ENCODE data around the gene PRSS16. TPM values are rescaled to one million over a fixed set of nuclear protein-coding genes. Genes with fewer than 3 reads are reported as not detected.
A peak's percentile ranks its signal among the peaks of the same experiment; 100 is the strongest.

Gene PRSS16
- polyA plus RNA-seq, 2 of the 4 experiments (the other 2 are of a cell fraction), result 3.9 to 11.4 TPM

DNA sequence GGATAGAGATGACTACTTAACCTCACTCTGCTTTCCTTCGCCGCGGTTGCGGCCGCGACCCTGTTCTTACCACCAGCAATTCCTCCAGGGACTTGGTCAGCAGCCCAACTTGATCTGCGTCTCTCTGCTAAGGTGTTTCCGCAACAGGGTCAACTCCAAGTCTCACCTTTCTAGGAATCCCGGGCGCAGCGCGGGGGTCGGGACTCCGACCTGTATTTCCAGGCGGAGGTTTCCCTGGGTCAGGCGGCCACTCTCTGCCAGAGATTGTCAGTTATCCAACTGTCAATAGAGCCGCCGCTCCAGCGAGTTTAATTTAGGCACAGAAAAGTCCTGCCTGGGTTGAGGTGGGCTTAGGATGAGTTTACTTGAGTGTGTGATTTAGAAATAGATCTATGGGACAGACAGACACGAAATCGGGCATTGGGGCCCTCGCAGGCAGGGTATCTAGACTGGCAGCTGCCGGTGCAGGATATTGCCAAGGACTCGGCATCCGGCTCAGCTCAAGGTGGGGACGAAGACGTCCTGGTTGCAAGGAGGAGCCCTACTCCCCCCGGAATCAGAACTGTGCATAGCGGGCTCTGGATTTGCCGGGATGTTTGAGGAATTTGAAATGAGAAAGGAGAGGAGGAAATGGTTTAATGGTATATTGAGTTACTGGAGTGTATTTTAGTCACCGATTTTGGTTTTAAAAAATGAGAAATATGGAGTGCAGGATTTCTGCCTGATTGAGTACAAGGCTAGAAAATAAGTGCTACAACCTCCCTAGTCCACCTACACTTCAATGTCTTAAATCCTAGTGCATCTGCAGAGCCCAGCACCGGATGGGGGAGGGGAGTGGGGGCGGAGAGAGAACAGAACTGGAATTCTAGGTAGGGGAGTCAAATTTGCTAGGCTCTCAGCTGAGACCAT, 40.9 kb downstream of the PRSS16 start:
- Histone ChIP-seq H3K4me1 (peaks cover 18% of the 10 kb centered on the region; the same call in 1 of the 3 replicates), H3K4me3 (peak overlapping the region; percentile 54), H3K27ac (peak overlapping the region; percentile 42 to 79), H3K4me2 (peak overlapping the region; percentile 77), H3K9me3 (no peaks in the 10 kb centered on the region)
- POLR2A ChIA-PET, result interaction anchor here (0.5 kb wide), 1 partner anchor 186 kb away, joined by 3 read pairs; no protein-coding TSS in a partner anchor
- WGBS (ENCODE audit: missing lambda C conversion rate), result 2% methylated on average over 33 of the region's 33 CpGs
- CTCF ChIA-PET, result no interaction called here
- TF ChIP-seq NFE2L2 (conservative IDR thresholded peaks at IDR 0.05; ENCODE audit: low read length), result no peak
- TF ChIP-seq, protein P1, sequence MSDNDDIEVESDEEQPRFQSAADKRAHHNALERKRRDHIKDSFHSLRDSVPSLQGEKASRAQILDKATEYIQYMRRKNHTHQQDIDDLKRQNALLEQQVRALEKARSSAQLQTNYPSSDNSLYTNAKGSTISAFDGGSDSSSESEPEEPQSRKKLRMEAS (IDR thresholded peaks at IDR 0.05), result peak; percentile 19; the same call in 1 of the 2 replicates
- DNase-seq (ENCODE audit: low read depth in 1 of 2, low spot score in 1 of 2) (peak in 1 of 2 experiments; percentile 28), FAIRE-seq (no peak), ATAC-seq (peak; percentile 80 to 86)

DNA sequence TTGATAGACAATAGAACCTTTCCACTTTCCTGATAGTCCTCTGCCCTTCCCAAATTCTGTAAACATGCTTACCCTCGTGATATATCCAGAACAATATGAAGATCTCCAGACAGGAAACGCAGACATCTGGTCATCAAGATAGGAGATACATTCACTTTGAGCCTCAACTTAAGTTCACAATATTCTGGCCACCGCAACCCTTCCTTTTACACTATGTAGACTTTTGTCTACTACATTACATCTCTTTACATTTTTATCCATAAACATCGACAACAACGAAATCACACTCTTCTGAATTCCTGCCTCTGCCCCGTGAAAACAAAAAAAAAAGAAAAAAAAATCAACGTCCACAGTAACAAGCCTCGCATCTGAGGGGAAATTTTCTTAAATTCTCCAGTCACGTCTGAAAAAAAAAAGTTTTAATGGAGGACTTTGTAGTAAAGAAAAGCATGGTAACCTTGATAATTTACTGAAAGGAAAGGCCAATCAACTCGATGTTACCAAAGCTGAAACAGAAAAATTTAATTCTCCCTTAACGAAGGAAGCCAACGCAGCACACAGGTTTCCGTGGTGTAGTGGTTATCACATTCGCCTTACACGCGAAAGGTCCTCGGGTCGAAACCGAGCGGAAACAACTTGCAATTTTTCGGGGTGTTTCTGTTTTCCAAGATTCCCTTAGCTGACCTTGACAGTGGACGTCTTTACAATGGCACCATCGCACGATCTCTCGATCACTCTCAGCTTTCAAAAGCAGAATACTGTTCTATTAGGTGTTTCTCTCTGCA, 42.8 kb downstream of the PRSS16 start:
- H3K4me1 ChIP-seq, result peaks cover 26% of the 10 kb centered on the region; the same call in 2 of the 3 replicates
- peak overlapping the region; percentile 77 for H3K4me2 ChIP-seq
- DNase-seq (ENCODE audit: low read depth in 1 of 2, low spot score in 1 of 2), result peak in 1 of 2 experiments; percentile 78
- POLR2A ChIA-PET, result interaction anchor here (0.9 kb wide), 1 partner anchor 448 kb away, joined by 3 read pairs; no protein-coding TSS in a partner anchor
- TF ChIP-seq CBX8 (IDR thresholded peaks at IDR 0.05) (no peak), SREBF2 (IDR thresholded peaks at IDR 0.05) (peak; percentile 52)
- TF ChIP-seq, protein P1 (IDR thresholded peaks at IDR 0.05), result peak; percentile 19; the same call in 1 of the 2 replicates
- peak overlapping the region; percentile 36 for H3K4me3 ChIP-seq
- FAIRE-seq, result no peak
- ATAC-seq, result peak; percentile 50 to 69
- H3K27ac ChIP-seq, result peak overlapping the region; percentile 22 to 45; a peak in 2 of 6 replicates
- CTCF ChIA-PET, result no interaction called here
- 16% methylated on average over 25 of the region's 25 CpGs for WGBS (ENCODE audit: missing lambda C conversion rate)
- H3K9me3 ChIP-seq, result no peaks in the 10 kb centered on the region

DNA sequence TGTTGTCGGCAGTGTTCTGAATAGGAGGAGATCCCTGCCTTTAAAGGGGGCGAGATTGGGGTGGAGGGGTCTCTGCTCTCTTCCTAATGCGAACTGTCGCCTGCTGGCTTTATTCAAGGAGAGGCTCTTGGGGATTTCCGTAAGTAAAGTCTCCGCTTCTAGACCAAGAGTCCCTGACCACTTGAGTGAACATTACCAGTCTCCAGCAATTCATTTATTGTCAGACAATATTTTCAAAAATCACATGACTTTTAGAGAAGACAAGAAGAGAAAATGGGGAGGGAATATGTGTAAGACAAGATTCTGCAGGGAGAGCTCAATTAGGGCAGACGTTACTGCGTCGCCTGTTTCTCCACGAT, 43.3 kb downstream of the PRSS16 start:
- POLR2A ChIA-PET, result interaction anchor here (0.9 kb wide), 1 partner anchor 448 kb away, joined by 3 read pairs; no protein-coding TSS in a partner anchor
- Histone ChIP-seq H3K4me1 (peaks cover 26% of the 10 kb centered on the region; the same call in 2 of the 3 replicates), H3K27ac (no peak overlapping the region), H3K4me3 (peak overlapping the region; percentile 36; the same call in 1 of the 3 replicates), H3K4me2 (peak overlapping the region; percentile 77), H3K9me3 (no peaks in the 10 kb centered on the region)
- TF ChIP-seq POLR2A (IDR thresholded peaks at IDR 0.05; ENCODE audit: low read length) (no peak), CBX2 (IDR thresholded peaks at IDR 0.05; ENCODE audit: borderline replicate concordance, low read depth) (no peak), GATA3 (IDR thresholded peaks at IDR 0.05; ENCODE audit: borderline replicate concordance) (no peak), HEYL (CRISPR knock-in tag; IDR thresholded peaks at IDR 0.05) (no peak), FOSB (CRISPR knock-in tag; IDR thresholded peaks at IDR 0.05) (no peak), TFCP2L1 (CRISPR knock-in tag; IDR thresholded peaks at IDR 0.05) (no peak), PHF8 (IDR thresholded peaks at IDR 0.05; ENCODE audit: borderline replicate concordance, low read depth) (no peak), FOSL2 (IDR thresholded peaks at IDR 0.05) (no peak), FOSL2 (CRISPR knock-in tag; IDR thresholded peaks at IDR 0.05) (no peak), RFX5 (IDR thresholded peaks at IDR 0.05) (no peak), RCOR1 (IDR thresholded peaks at IDR 0.05; ENCODE audit: low read depth, low read length) (no peak), MAZ (IDR thresholded peaks at IDR 0.05; ENCODE audit: borderline replicate concordance, low read depth, low read length) (no peak), JUN (IDR thresholded peaks at IDR 0.05) (no peak), BHLHE40 (IDR thresholded peaks at IDR 0.05; ENCODE audit: low read depth, low read length) (no peak), ESRRA (IDR thresholded peaks at IDR 0.05; ENCODE audit: borderline replicate concordance, low read length) (no peak), HDAC2 (IDR thresholded peaks at IDR 0.05) (no peak), RAD21 (conservative IDR thresholded peaks at IDR 0.05 in 1 of 2, IDR thresholded peaks at IDR 0.05 in 1 of 2) (no peak), HOXB5 (CRISPR knock-in tag; IDR thresholded peaks at IDR 0.05) (no peak)
- TF ChIP-seq, protein P2, sequence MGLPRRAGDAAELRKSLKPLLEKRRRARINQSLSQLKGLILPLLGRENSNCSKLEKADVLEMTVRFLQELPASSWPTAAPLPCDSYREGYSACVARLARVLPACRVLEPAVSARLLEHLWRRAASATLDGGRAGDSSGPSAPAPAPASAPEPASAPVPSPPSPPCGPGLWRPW (IDR thresholded peaks at IDR 0.05), result no peak
- TF ChIP-seq, protein P3, sequence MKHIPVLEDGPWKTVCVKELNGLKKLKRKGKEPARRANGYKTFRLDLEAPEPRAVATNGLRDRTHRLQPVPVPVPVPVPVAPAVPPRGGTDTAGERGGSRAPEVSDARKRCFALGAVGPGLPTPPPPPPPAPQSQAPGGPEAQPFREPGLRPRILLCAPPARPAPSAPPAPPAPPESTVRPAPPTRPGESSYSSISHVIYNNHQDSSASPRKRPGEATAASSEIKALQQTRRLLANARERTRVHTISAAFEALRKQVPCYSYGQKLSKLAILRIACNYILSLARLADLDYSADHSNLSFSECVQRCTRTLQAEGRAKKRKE (CRISPR knock-in tag; IDR thresholded peaks at IDR 0.05; ENCODE audit: low read depth), result no peak
- TF ChIP-seq, protein P1 (IDR thresholded peaks at IDR 0.05), result no peak
- DNase-seq (ENCODE audit: low read depth in 1 of 2, low spot score in 1 of 2) (no peak), FAIRE-seq (no peak), ATAC-seq (no peak)
- CTCF ChIA-PET, result no interaction called here
- 75% methylated on average over 9 of the region's 10 CpGs for WGBS (ENCODE audit: missing lambda C conversion rate)
